ENCODE data around the gene USP34. TPM values are rescaled to one million over a fixed set of nuclear protein-coding genes. Genes with fewer than 3 reads are reported as not detected.
A peak's percentile ranks its signal among the peaks of the same experiment; 100 is the strongest.

USP34 gene
- total and polyA plus RNA-seq, 2 of the 4 experiments (the other 2 are of a cell fraction) = 34.7 to 128 TPM

DNA sequence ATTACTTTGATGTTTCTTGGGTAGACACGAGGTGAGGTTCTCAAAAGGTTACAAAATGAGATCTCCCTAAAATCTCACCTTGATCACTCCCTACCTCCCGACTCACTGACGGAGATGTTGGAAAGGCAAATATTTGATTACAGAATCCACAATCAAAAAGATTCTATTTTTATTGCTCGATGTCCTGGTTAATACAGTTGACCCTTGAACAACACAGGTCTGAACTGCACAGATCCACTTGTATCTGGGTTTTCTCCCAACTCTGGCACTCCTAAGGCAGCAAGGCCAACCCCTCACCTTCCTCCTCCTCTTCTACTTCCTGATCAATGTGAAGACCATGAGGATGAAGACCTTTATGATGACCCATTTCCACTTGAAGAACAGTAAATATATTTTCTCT lies 183.6 kb downstream of the USP34 start:
- dilution Hi-C loops (cut with HindIII; ENCODE audit: low sequenced_read_pairs, unreplicated experiment) = no loop called here
- BruUV-seq (replicated peaks) = no TSS peak
- Histone ChIP-seq H4K20me1 (ENCODE audit: insufficient read depth, low read length) (no peaks in the 10 kb centered on the region), H3K14ac (replicated peaks; ENCODE audit: low read depth, low read length) (no peak overlapping the region), H4K5ac (ENCODE audit: low read depth, low read length) (no peak overlapping the region), H3K23ac (ENCODE audit: low read depth, low read length) (no peak overlapping the region), H3K4me3 (ENCODE audit: insufficient read depth, low read depth, low read length) (no peak overlapping the region), H2AK5ac (ENCODE audit: low read depth, low read length) (no peak overlapping the region), H3K79me1 (ENCODE audit: low read depth in 1 of 2, low read length in 2 of 2) (peaks cover 11 to 22% of the 10 kb centered on the region in 2 experiments), H2BK15ac (ENCODE audit: low read depth, low read length) (no peak overlapping the region), H2AK9ac (replicated peaks; ENCODE audit: low read depth, low read length, poor library complexity) (no peak overlapping the region), H4K8ac (ENCODE audit: low read depth in 2 of 2, low read length in 2 of 2) (peak overlapping the region in 1 of 2 experiments; percentile 40; a peak in 1 of 4 replicates), H3K36me3 (ENCODE audit: control insufficient read depth, insufficient read depth, low read length) (peaks cover 14% of the 10 kb centered on the region), H3K27ac (ENCODE audit: insufficient read depth, low read length) (no peak overlapping the region), H3K9ac (ENCODE audit: low read depth, low read length) (no peak overlapping the region), H3K27me3 (ENCODE audit: control insufficient read depth, insufficient read depth, low read length) (no peaks in the 10 kb centered on the region), H2AFZ (replicated peaks; ENCODE audit: low read length, poor library complexity) (no peak overlapping the region), H4K91ac (ENCODE audit: insufficient read depth, low read depth, low read length) (no peak overlapping the region), H3K9me3 (ENCODE audit: control insufficient read depth, insufficient read depth, low read length) (no peaks in the 10 kb centered on the region), H3K18ac (ENCODE audit: low read depth, low read length) (no peak overlapping the region), H2BK120ac (ENCODE audit: low read depth, low read length) (no peak overlapping the region), H2BK5ac (ENCODE audit: low read depth, low read length, poor library complexity, severe bottlenecking) (no peak overlapping the region), H3K4me2 (ENCODE audit: low read depth, low read length) (no peak overlapping the region), H3K4me1 (ENCODE audit: control insufficient read depth, insufficient read depth, low read length) (peaks cover under 1% of the 10 kb centered on the region; the same call in 1 of the 2 replicates), H3K56ac (ENCODE audit: extremely low read depth, insufficient read depth, low read length) (no peak overlapping the region), H2BK20ac (ENCODE audit: low read depth, low read length) (no peak overlapping the region), H3K9me1 (ENCODE audit: insufficient read depth, low read length) (peaks cover 7% of the 10 kb centered on the region), H3K4ac (ENCODE audit: low read depth, low read length) (no peak overlapping the region)
- CTCF ChIA-PET = no interaction called here
- ATAC-seq (ENCODE audit: low read depth) (no peak), DNase-seq (no peak)
- POLR2A ChIA-PET (ENCODE audit: unreplicated experiment) = no interaction called here
- intact Hi-C loops (cut with micrococcal nuclease) = no loop called here
- in situ Hi-C loops (cut with MboI; ENCODE audit: low sequenced_read_pairs) = no loop called here
- no peak for TF ChIP-seq RCOR1 (IDR thresholded peaks at IDR 0.05; ENCODE audit: insufficient replicate concordance, low read length)
- TF ChIP-seq MAFK (IDR thresholded peaks at IDR 0.05; ENCODE audit: low read depth, low read length) = no peak
- no peak for TF ChIP-seq FOS (IDR thresholded peaks at IDR 0.05; ENCODE audit: low read depth, low read length)
- no peak for TF ChIP-seq RFX5 (IDR thresholded peaks at IDR 0.05; ENCODE audit: low read depth, low read length)
- 100% methylated on average over 1 of the region's 4 CpGs; no CpG with 5 or more reads in 1 of the 2 experiments for WGBS, 2 experiments (ENCODE audit: extremely low coverage in 2 of 2, insufficient read length in 1 of 2)

Data from IMR-90 (cell line).